CD8-positive, alpha-beta memory T cell (primary cell): ENCODE data around the gene SDF2L1. TPM values are rescaled to one million over a fixed set of nuclear protein-coding genes. Genes with fewer than 3 reads are reported as not detected.
"Not testable (repeated sequence)": the region's sequence is repeated elsewhere in the genome, so short reads cannot be mapped to it uniquely, and the experiment has no call there.

Experiments used
- CTCF ChIA-PET: fragments of 350-600 bp; sonication (Branson Sonifier 250); formaldehyde crosslinking; loops from one replicate; lab custom pipeline; 2021; ENCODE audit warnings: antibody characterized with exemption; lab: Charles Lee
- POLR2A ChIA-PET: fragments of 350-600 bp; sonication (Branson Sonifier 250); formaldehyde crosslinking; loops from one replicate; lab custom pipeline; 2021; ENCODE audit warnings: antibody characterized with exemption; lab: Charles Lee
- DNase-seq, 5 donors: peaks; one replicate each; pipeline versions ENCODE4 v3.0.0 to v3.0.0-alpha.2; 2020 to 2022; ENCODE audit warnings: mixed read lengths in 1 of 5
- H3K27ac ChIP-seq: one replicate; pipeline ENCODE4 v1.7.0; 2013; ENCODE audit warnings: low read depth, mild to moderate bottlenecking, low read length, moderate library complexity
- H3K27me3 ChIP-seq: 2 replicates; pipeline ENCODE4 v1.7.0; 2013; ENCODE audit warnings: low read length, mild to moderate bottlenecking; ENCODE audit not compliant: insufficient read depth, poor library complexity, severe bottlenecking
- H3K36me3 ChIP-seq: 2 replicates; pipeline ENCODE4 v1.7.0; 2013; ENCODE audit warnings: mild to moderate bottlenecking, low read length, moderate library complexity; ENCODE audit not compliant: insufficient read depth
- H3K4me1 ChIP-seq: 2 replicates; pipeline ENCODE4 v1.7.0; 2013; ENCODE audit warnings: mild to moderate bottlenecking, low read length, moderate library complexity; ENCODE audit not compliant: insufficient read depth
- H3K4me3 ChIP-seq: 2 replicates; pipeline ENCODE4 v1.7.0; 2013; ENCODE audit warnings: mild to moderate bottlenecking, low read length
- H3K9me3 ChIP-seq: 2 replicates; pipeline ENCODE4 v1.7.0; 2013; ENCODE audit warnings: mild to moderate bottlenecking, low read length
- H3K27ac Mint-ChIP-seq, 8 donors: one replicate each; pipeline ENCODE4 v1.8.0; 2020 to 2021; ENCODE audit warnings: mixed read lengths in 8 of 8, mild to moderate bottlenecking in 6 of 8, inconsistent platforms in 3 of 8, moderate library complexity in 3 of 8
- H3K27me3 Mint-ChIP-seq, 2 donors: one replicate each; pipeline ENCODE4 v1.8.0; 2020 to 2021; ENCODE audit warnings: mixed read lengths in 2 of 2, mild to moderate bottlenecking in 1 of 2, moderate library complexity in 1 of 2
- H3K36me3 Mint-ChIP-seq, 3 donors: one replicate each; pipeline ENCODE4 v1.8.0; 2020 to 2021; ENCODE audit warnings: mixed read lengths in 3 of 3, inconsistent platforms in 1 of 3, mild to moderate bottlenecking in 1 of 3
- H3K4me1 Mint-ChIP-seq, 3 donors: one replicate each; pipeline ENCODE4 v1.8.0; 2020 to 2021; ENCODE audit warnings: mixed read lengths in 3 of 3, inconsistent platforms in 1 of 3, mild to moderate bottlenecking in 1 of 3
- H3K4me3 Mint-ChIP-seq, 7 donors: one replicate each; pipeline ENCODE4 v1.8.0; 2020 to 2021; ENCODE audit warnings: mixed read lengths in 7 of 7, mild to moderate bottlenecking in 6 of 7, moderate library complexity in 4 of 7, inconsistent platforms in 2 of 7
- H3K9me3 Mint-ChIP-seq, 5 donors: one replicate each; pipeline ENCODE4 v1.8.0; 2020 to 2022; ENCODE audit warnings: mixed read lengths in 5 of 5, mild to moderate bottlenecking in 3 of 5, moderate library complexity in 2 of 5, inconsistent platforms in 1 of 5
- polyA plus RNA-seq: library from polyadenylated mRNA; unstranded; fragments of 300-500 nt; fragmentation: Illumina TruSeq; gene quantifications from one replicate; pipeline ENCODE4 v1.2.3, GENCODE V29; 2021
- total RNA-seq, 2 experiments: library from RNA; stranded (reverse); gene quantifications; one replicate each; pipeline ENCODE4 v1.2.3, GENCODE V29; 2021

SDF2L1 gene
- total and polyA plus RNA-seq, 3 experiments from 2014 or later, result 71.5 to 99.6 (median 74.7) TPM

DNA sequence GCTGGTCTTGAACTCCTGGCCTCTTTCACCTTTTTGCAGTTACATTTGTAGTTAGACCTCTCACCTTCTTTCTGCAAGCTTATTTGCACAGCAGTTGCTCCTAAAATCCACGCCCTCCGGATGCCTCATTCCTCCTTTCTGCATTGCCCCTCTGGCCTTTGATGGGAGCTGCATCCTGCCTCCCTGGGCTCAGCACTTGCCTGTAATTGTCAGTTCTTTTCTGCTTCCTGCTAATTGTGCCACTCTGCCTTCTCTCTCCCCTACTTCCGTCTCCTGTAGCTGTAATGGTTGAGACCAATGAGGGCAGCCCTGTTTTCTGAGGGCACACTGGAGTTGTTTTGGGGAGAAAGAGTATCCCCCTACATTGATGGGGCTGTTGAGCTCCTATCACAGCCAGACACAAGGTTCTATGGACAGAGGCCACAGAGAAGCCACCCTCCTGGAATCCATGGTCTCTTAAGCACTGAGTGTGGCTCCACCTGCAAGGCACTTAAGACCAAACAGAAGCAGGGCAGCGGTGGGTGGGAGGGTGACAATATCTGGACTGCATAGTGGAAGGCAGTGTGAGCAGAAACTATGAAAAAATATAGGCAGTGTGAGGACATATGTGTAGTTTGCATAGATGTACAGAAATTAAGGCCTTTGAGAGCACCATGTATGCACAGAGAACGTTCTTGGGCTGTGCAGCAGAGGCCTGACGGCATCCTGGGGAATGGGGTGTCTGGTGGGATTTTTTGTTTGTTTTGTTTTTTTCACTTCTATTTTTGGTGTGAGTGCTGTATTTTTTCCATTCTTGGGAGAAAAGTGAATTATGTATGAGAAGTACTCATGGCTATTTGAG is 42.8 kb upstream of the SDF2L1 start:
- Mint-ChIP-seq H3K4me3 (peak overlapping the region in 1 of 7 donors; percentile 61), H3K27ac (peak overlapping the region in 5 of 8 donors; percentile 16 to 90 (median 63)), H3K27me3 (no peaks in the 10 kb centered on the region), H3K9me3 (no peaks in the 10 kb centered on the region), H3K4me1 (peaks cover 40 to 58% (median 45%) of the 10 kb centered on the region in 3 donors), H3K36me3 (peaks cover 0 to 44% (median 9%) of the 10 kb centered on the region in 3 donors)
- no peak for DNase-seq
- no peak overlapping the region for H3K27ac ChIP-seq
- H3K4me3 ChIP-seq, result no peak overlapping the region
- H3K36me3 ChIP-seq, result peaks cover 16% of the 10 kb centered on the region
- no peaks in the 10 kb centered on the region for H3K9me3 ChIP-seq
- peaks cover 7% of the 10 kb centered on the region for H3K4me1 ChIP-seq
- POLR2A ChIA-PET, result no interaction called here
- CTCF ChIA-PET, result interaction anchor here (1.2 kb wide), 1 partner anchor 11 kb away, joined by 3 read pairs; no protein-coding TSS in a partner anchor
- H3K27me3 ChIP-seq, result no peaks in the 10 kb centered on the region

- H3K4me3 Mint-ChIP-seq, result peak overlapping the region in 1 of 7 donors; percentile 55
- H3K27me3 ChIP-seq, result no peaks in the 10 kb centered on the region
- H3K4me3 ChIP-seq, result no peak overlapping the region
- no peak for DNase-seq
- no peak overlapping the region for H3K27ac ChIP-seq
- H3K27ac Mint-ChIP-seq, result peak overlapping the region in 6 of 8 donors; percentile 12 to 67 (median 54)
- H3K36me3 Mint-ChIP-seq, result peaks cover 0 to 31% (median 3%) of the 10 kb centered on the region in 3 donors
- H3K4me1 Mint-ChIP-seq, result peaks cover 37 to 66% (median 47%) of the 10 kb centered on the region in 3 donors
- H3K4me1 ChIP-seq, result peaks cover 21% of the 10 kb centered on the region
- H3K36me3 ChIP-seq, result no peaks in the 10 kb centered on the region
- H3K9me3 ChIP-seq, result no peaks in the 10 kb centered on the region
- CTCF ChIA-PET, result interaction anchor here (0.9 to 1.1 kb wide), 2 partner anchors 27 to 41 kb away, joined by 3 to 4 read pairs; no protein-coding TSS in a partner anchor
- POLR2A ChIA-PET, result no interaction called here
- no peaks in the 10 kb centered on the region for H3K27me3 Mint-ChIP-seq
- H3K9me3 Mint-ChIP-seq, result no peaks in the 10 kb centered on the region
Observed at GRCh38 chr22:21602579-21602978, 39.5 kb upstream of the SDF2L1 start.

DNA sequence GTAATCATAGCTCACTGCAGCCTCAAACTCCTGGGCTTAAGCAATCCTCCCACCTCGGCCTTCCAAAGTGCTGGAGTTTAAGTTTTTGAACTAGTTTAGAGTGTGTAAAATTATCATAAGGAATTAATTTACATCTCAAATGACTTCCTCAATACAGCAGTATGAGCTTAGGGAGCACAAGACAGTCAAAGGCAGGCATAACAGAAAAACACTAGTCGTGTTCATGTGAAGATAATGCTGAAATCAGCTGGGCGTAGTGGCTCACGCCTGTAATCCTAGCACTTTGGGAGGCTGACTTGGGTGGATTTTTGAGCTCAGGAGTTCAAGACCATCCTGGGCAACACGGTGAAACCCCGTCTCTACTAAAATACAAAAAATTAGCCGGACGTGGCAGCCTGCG is 38.1 kb upstream of the SDF2L1 start:
- Histone ChIP-seq H3K27ac (no peak overlapping the region), H3K27me3 (no peaks in the 10 kb centered on the region), H3K4me1 (peaks cover 21% of the 10 kb centered on the region), H3K4me3 (no peak overlapping the region), H3K9me3 (no peaks in the 10 kb centered on the region), H3K36me3 (peaks cover under 1% of the 10 kb centered on the region)
- peaks cover 34 to 65% (median 44%) of the 10 kb centered on the region in 3 donors for H3K4me1 Mint-ChIP-seq
- ChIA-PET POLR2A (interaction anchor here (0.6 to 0.7 kb wide), 2 partner anchors 26 to 40 kb away, joined by 3 to 5 read pairs; no protein-coding TSS in a partner anchor), CTCF (interaction anchor here (0.7 to 0.8 kb wide), 2 partner anchors 9 to 28 kb away, joined by 3 to 4 read pairs; partner anchors contain the start of gene CCDC116)
- no peaks in the 10 kb centered on the region for H3K27me3 Mint-ChIP-seq
- no peak overlapping the region for H3K27ac Mint-ChIP-seq
- H3K36me3 Mint-ChIP-seq, result peaks cover 0 to 30% (median 3%) of the 10 kb centered on the region in 3 donors
- no peak overlapping the region for H3K4me3 Mint-ChIP-seq
- no peaks in the 10 kb centered on the region for H3K9me3 Mint-ChIP-seq
- no peak for DNase-seq

GRCh38 chr22:21605887-21606564 is 36.1 kb upstream of the SDF2L1 start:
- Histone ChIP-seq H3K27ac (peak overlapping the region; percentile 14), H3K4me1 (peaks cover 15% of the 10 kb centered on the region), H3K9me3 (no peaks in the 10 kb centered on the region), H3K36me3 (peaks cover 8% of the 10 kb centered on the region), H3K27me3 (no peaks in the 10 kb centered on the region), H3K4me3 (no peak overlapping the region)
- Mint-ChIP-seq H3K9me3 (no peaks in the 10 kb centered on the region), H3K4me1 (peaks cover 24 to 60% (median 41%) of the 10 kb centered on the region in 3 donors), H3K27ac (peak overlapping the region in 3 of 8 donors; percentile 8 to 71 (median 65)), H3K36me3 (peaks cover 0 to 35% (median 5%) of the 10 kb centered on the region in 3 donors), H3K4me3 (no peak overlapping the region), H3K27me3 (no peaks in the 10 kb centered on the region)
- DNase-seq, result no peak
- ChIA-PET CTCF (interaction anchor here (1.2 kb wide), 1 partner anchor 27 kb away, joined by 3 read pairs; no protein-coding TSS in a partner anchor), POLR2A (no interaction called here)

GRCh38 chr22:21606775-21607174 is 35.3 kb upstream of the SDF2L1 start:
- no peaks in the 10 kb centered on the region for H3K27me3 ChIP-seq
- H3K36me3 ChIP-seq, result peaks cover 16% of the 10 kb centered on the region
- no peak for DNase-seq
- H3K4me3 Mint-ChIP-seq, result no peak overlapping the region
- H3K4me1 ChIP-seq, result peaks cover 15% of the 10 kb centered on the region
- H3K27ac ChIP-seq, result peak overlapping the region; percentile 14
- CTCF ChIA-PET, result no interaction called here
- peak overlapping the region in 4 of 8 donors; percentile 35 to 45 (median 38) for H3K27ac Mint-ChIP-seq
- no peaks in the 10 kb centered on the region for H3K27me3 Mint-ChIP-seq
- H3K9me3 ChIP-seq, result no peaks in the 10 kb centered on the region
- no peaks in the 10 kb centered on the region for H3K9me3 Mint-ChIP-seq
- H3K4me3 ChIP-seq, result no peak overlapping the region
- POLR2A ChIA-PET, result no interaction called here
- H3K4me1 Mint-ChIP-seq, result peaks cover 31 to 67% (median 47%) of the 10 kb centered on the region in 3 donors
- H3K36me3 Mint-ChIP-seq, result peaks cover 0 to 42% (median 9%) of the 10 kb centered on the region in 3 donors

DNA sequence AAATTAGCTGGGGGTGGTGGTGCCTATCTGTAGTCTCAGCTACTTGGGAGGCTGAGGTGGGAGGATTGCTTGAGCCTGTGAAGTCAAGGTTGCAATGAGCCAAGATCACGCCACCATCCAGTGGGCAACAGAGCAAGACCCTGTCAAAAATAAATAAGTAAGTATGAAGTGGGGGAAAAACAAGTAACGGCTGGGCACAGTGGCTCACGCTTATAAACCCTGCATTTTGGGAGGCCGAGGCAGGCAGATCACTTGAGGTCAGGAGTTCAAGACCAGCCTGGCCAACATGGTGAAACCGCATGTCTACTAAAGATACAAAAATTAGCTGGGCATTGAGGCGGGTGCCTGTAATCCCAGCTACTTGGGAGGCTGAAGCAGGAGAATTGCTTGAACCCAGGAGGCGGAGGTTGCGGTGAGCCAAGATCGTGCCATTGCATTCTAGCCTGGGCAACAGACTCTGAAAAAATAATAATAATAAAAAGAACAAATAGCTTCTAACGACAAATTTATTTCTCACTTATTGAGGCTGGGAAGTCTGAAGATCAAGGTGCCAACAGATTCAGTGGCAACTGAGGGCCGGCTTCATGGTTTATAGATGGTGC is 32.4 kb upstream of the SDF2L1 start:
- peaks cover 26 to 67% (median 51%) of the 10 kb centered on the region in 3 donors for H3K4me1 Mint-ChIP-seq
- H3K4me3 ChIP-seq, H3K4me3 Mint-ChIP-seq, H3K27me3 Mint-ChIP-seq, POLR2A ChIA-PET, H3K27me3 ChIP-seq, H3K9me3 Mint-ChIP-seq, H3K27ac ChIP-seq, H3K9me3 ChIP-seq, DNase-seq: not testable (repeated sequence)
- H3K36me3 ChIP-seq, result peaks cover 38% of the 10 kb centered on the region
- CTCF ChIA-PET, result interaction anchor here (1.1 kb wide), 1 partner anchor 19 kb away, joined by 3 read pairs; no protein-coding TSS in a partner anchor
- peaks cover 15% of the 10 kb centered on the region for H3K4me1 ChIP-seq
- peaks cover 0 to 59% (median 9%) of the 10 kb centered on the region in 3 donors for H3K36me3 Mint-ChIP-seq
- peak overlapping the region in 1 of 8 donors; percentile 14 for H3K27ac Mint-ChIP-seq

GRCh38 chr22:21611210-21611977 is 30.7 kb upstream of the SDF2L1 start:
- no peaks in the 10 kb centered on the region for H3K27me3 Mint-ChIP-seq
- Histone ChIP-seq H3K9me3 (no peaks in the 10 kb centered on the region), H3K4me3 (no peak overlapping the region), H3K27me3 (no peaks in the 10 kb centered on the region), H3K4me1 (peaks cover 8% of the 10 kb centered on the region), H3K27ac (no peak overlapping the region), H3K36me3 (peaks cover 42% of the 10 kb centered on the region)
- peaks cover 0 to 66% (median 10%) of the 10 kb centered on the region in 3 donors for H3K36me3 Mint-ChIP-seq
- POLR2A ChIA-PET, result no interaction called here
- H3K9me3 Mint-ChIP-seq, result no peaks in the 10 kb centered on the region
- CTCF ChIA-PET, result interaction anchor here (1.1 kb wide), 1 partner anchor 55 kb away, joined by 3 read pairs; no protein-coding TSS in a partner anchor
- DNase-seq, result no peak
- H3K27ac Mint-ChIP-seq, result peak overlapping the region in 6 of 8 donors; percentile 0 to 81 (median 47)
- peaks cover 23 to 61% (median 50%) of the 10 kb centered on the region in 3 donors for H3K4me1 Mint-ChIP-seq
- H3K4me3 Mint-ChIP-seq, result no peak overlapping the region
